Activated naive CD4-positive, alpha-beta T cell treated with anti-CD3 and anti-CD28 coated beads, Interleukin-2, amount 10 ng/mL, durations not matched to agents 7 days and 5 days (primary cell): ENCODE measurements around the gene GAS6.
"Not testable (repeated sequence)": the region's sequence is repeated elsewhere in the genome, so short reads cannot be mapped to it uniquely, and the experiment has no call there.

Source experiments
- CTCF ChIA-PET: fragments of 350-600 bp; sonication (Branson Sonifier 250); formaldehyde crosslinking; loops from one replicate; lab custom pipeline; 2021; ENCODE audit warnings: antibody characterized with exemption; lab: Charles Lee
- DNase-seq: peaks from one replicate; pipeline ENCODE4 v3.0.0-alpha.2; 2020
- H3K27ac Mint-ChIP-seq: one replicate; pipeline ENCODE4 v1.8.0; 2021; ENCODE audit warnings: mild to moderate bottlenecking, moderate library complexity, mixed read lengths
- H3K27me3 Mint-ChIP-seq: one replicate; pipeline ENCODE4 v1.8.0; 2021; ENCODE audit warnings: mild to moderate bottlenecking, mixed read lengths
- H3K36me3 Mint-ChIP-seq: one replicate; pipeline ENCODE4 v1.8.0; 2021; ENCODE audit warnings: mixed read lengths
- H3K4me1 Mint-ChIP-seq: one replicate; pipeline ENCODE4 v1.8.0; 2021; ENCODE audit warnings: mixed read lengths
- H3K4me3 Mint-ChIP-seq: one replicate; pipeline ENCODE4 v1.8.0; 2021; ENCODE audit warnings: mild to moderate bottlenecking, moderate library complexity, mixed read lengths
- H3K9me3 Mint-ChIP-seq: one replicate; pipeline ENCODE4 v1.8.0; 2021; ENCODE audit warnings: mixed read lengths

Gene GAS6

DNA sequence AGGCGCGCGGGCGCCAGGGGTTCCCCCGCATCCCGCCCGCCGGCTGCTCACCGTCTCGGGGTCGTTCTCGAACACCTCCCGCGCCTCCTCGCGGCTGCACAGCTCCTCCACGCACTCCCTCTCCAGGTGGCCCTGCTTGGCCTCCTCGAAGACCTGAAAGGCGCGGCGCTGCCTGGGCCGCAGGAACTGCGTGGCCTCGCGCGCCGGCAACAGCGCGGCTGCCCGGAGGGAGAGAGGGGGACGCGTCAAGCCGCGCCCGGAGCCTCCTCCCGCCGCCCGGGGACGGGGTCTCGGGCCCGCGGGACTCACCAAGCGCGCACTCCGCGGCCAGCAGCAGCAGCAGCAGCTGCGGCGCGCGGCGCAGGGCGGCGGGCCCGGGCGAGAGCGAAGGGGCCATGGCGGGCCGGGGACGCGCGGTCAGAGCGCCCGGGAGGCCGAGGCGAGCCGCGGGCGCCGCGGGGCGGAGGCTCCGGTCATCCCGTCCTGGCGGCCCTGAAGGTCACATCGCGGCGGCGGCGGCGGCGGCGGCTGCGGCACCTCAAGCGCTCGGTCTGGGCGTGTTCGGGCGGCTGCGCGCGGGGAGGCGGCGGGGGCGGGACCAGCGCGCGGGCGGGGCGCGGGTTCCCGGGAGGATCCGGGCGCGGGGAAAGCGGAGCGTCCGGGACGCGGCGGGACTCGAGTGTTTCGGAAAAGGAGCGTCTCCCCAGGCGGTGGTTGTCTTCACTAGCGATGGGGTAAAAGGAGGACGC, at the start of gene GAS6:
TSS of gene GAS6 (minus strand) at position 553 of the 749 bp plus-strand sequence. CDS start at position 397, 156 bp downstream.
- peaks cover 71% of the 10 kb centered on the region for H3K27me3 Mint-ChIP-seq
- CTCF ChIA-PET, result no interaction called here
- H3K36me3 Mint-ChIP-seq, result peaks cover 3% of the 10 kb centered on the region
- H3K9me3 Mint-ChIP-seq, result peaks cover 9% of the 10 kb centered on the region
- peak within 1 kb of the TSS; percentile 68 for H3K4me3 Mint-ChIP-seq
- no peak within 1 kb of the TSS for H3K27ac Mint-ChIP-seq
- H3K4me1 Mint-ChIP-seq, result peaks cover 20% of the 10 kb centered on the region
- DNase-seq, result peak; percentile 46

DNA sequence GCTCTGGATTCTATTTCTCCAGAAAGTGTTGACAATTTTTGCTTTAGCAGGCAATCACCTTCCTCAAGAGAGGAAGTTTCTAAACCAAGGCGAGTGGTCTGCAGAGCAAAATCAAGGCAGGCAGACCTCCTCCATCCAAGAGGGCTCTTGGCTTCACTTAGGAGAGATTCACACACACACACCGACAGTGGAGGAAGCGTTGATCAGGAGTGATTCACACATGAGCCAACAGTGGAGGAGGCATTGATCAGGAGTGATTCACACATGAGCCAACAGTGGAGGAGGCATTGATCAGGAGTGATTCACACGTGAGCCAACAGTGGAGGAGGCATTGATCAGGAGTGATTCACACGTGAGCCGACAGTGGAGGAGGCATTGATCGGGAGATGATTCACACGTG, 49.5 kb upstream of the GAS6 start:
- H3K27ac Mint-ChIP-seq, H3K4me3 Mint-ChIP-seq, H3K36me3 Mint-ChIP-seq, CTCF ChIA-PET, H3K9me3 Mint-ChIP-seq, H3K4me1 Mint-ChIP-seq, DNase-seq: not testable (repeated sequence)
- peaks cover 58% of the 10 kb centered on the region for H3K27me3 Mint-ChIP-seq

DNA sequence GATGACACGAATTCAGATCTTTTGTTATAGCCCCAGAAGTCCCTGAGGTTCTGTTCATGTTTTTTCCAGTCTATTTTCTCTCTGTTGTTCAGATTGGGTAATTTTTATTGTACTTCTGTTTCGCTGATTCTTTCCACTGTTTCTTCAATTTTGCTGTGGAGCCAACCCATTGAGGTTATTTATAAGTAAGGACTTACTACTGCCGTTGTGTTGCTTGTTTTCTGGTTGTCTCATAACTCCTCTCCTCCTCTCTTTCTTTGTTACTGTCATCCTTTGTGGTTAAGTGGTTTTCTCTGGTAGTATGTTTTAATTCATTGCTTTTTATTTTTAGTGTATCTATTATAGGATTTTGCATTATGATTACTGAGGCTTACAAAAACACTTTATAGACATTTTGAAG, 48.7 kb upstream of the GAS6 start:
- Mint-ChIP-seq H3K4me1 (no peaks in the 10 kb centered on the region), H3K36me3 (no peaks in the 10 kb centered on the region), H3K4me3 (no peak overlapping the region), H3K27ac (no peak overlapping the region), H3K9me3 (no peaks in the 10 kb centered on the region), H3K27me3 (peaks cover 62% of the 10 kb centered on the region)
- CTCF ChIA-PET, result no interaction called here
- no peak for DNase-seq

DNA sequence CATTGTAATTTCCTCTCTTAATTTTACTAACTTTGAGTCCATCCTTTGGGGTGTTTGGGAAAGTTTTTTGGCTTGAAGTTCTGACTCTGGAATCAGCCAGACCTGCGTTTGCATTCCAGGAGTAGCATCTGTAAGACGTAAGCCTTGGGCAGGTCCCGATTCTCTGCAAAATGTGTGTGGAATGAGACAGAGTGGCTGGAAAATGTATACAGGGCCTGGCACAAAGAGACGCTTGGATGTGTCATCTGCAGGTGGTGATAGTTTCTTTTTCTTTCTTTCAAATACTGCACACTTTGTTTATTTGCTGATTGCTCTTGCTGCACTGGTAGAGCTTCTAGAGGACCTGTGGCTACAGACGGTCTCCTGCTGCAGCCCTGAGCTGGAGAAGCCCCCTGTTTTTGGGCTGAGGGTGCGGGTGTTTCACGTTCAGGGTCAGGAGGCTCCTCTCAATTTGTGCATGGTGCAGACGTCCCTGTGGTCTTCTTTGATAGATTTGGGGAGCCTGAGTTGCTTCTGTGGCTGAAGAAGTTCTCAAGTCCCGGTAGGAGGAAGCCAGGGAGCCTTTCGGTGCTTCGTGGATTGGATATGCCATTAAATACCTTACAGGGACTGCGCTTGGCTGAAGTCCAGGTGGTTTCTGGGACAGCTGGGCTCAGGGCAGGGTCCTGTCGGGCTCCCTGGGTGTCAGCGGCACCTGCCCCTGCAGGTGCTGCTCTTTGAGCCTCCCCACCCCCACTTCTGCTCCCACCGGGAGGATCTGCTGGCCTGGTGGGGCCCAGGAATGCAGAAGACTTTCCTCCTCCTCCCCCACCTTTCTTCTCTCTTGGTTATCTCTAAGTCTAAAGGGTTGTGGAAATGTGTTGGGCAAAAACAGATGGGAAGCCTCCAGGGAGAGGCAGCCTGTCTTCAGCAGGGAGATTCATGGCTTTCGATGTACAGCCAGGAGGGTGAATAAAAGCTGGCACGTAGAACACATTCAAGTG, 44.0 kb upstream of the GAS6 start:
- no peaks in the 10 kb centered on the region for H3K9me3 Mint-ChIP-seq
- H3K27ac Mint-ChIP-seq, result no peak overlapping the region
- no peak for DNase-seq
- peaks cover 46% of the 10 kb centered on the region for H3K27me3 Mint-ChIP-seq
- CTCF ChIA-PET, result no interaction called here
- H3K4me3 Mint-ChIP-seq, result no peak overlapping the region
- no peaks in the 10 kb centered on the region for H3K36me3 Mint-ChIP-seq
- no peaks in the 10 kb centered on the region for H3K4me1 Mint-ChIP-seq

DNA sequence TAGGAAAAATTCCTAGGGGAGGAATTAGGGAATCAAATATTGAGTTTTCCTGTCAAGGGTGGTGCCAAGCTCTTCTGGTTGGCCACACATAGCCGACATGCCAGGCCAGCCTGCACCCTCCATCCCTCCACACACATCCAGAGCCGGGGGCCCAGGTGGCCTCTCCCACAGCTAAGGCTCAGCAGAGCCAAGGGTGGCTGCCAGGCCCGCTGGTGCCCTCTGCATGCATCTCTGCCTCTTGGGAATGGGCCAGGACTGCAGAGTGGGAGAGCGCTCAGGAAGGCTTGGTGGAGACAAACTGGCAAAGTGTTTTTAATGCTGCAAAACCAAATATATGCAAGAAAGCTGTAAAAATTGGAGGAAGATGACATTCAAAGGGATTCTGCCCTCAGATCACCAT, 42.7 kb upstream of the GAS6 start:
- no peak overlapping the region for H3K4me3 Mint-ChIP-seq
- H3K36me3 Mint-ChIP-seq, result no peaks in the 10 kb centered on the region
- DNase-seq, result no peak
- no peaks in the 10 kb centered on the region for H3K9me3 Mint-ChIP-seq
- H3K4me1 Mint-ChIP-seq, result no peaks in the 10 kb centered on the region
- peaks cover 37% of the 10 kb centered on the region for H3K27me3 Mint-ChIP-seq
- CTCF ChIA-PET, result no interaction called here
- H3K27ac Mint-ChIP-seq, result no peak overlapping the region

DNA sequence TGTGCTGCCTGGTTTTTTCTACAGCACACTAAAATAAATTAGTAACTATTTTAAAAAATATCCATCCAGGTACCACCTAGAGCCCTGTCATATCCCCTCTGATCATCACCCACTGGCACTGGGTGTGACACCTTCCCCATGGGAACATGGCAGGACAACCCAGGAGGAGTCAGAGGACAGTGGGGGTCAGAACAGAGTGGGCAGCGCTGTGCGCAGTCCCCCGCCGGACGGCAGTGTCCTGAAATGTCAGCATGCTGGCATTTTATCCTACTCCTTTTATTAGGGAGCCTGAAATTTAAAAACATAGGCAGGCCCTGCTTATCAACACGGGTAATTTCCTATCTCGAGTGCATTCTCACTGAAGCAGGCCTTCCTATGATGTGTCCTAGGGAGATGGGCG, 42.1 kb upstream of the GAS6 start:
- H3K27me3 Mint-ChIP-seq, result peaks cover 38% of the 10 kb centered on the region
- H3K36me3 Mint-ChIP-seq, result no peaks in the 10 kb centered on the region
- CTCF ChIA-PET, result no interaction called here
- H3K9me3 Mint-ChIP-seq, result no peaks in the 10 kb centered on the region
- H3K4me3 Mint-ChIP-seq, result no peak overlapping the region
- H3K4me1 Mint-ChIP-seq, result no peaks in the 10 kb centered on the region
- H3K27ac Mint-ChIP-seq, result no peak overlapping the region
- DNase-seq, result no peak

DNA sequence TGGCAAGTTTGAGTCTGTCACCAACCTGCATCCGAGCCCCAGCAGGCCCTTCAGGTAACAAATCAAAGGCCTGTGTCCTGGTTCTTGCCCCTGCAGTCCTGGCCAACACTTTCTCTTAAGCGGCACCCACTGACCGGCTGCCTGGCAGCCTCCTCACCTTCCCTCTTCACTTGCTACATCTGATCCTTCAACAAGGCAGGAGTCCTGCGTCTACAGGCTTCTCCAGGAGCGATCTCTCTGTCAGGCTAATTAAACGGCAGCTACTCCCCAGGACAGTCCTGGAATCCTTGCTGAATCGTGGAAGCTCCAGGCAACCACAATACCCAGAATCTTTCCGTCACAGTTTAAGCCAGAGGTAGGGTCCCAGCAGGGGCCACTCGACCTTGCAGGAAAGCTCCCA, 41.1 kb upstream of the GAS6 start:
- no peaks in the 10 kb centered on the region for H3K9me3 Mint-ChIP-seq
- no peaks in the 10 kb centered on the region for H3K4me1 Mint-ChIP-seq
- H3K4me3 Mint-ChIP-seq, result no peak overlapping the region
- H3K27me3 Mint-ChIP-seq, result peaks cover 36% of the 10 kb centered on the region
- CTCF ChIA-PET, result no interaction called here
- no peak overlapping the region for H3K27ac Mint-ChIP-seq
- no peak for DNase-seq
- no peaks in the 10 kb centered on the region for H3K36me3 Mint-ChIP-seq

DNA sequence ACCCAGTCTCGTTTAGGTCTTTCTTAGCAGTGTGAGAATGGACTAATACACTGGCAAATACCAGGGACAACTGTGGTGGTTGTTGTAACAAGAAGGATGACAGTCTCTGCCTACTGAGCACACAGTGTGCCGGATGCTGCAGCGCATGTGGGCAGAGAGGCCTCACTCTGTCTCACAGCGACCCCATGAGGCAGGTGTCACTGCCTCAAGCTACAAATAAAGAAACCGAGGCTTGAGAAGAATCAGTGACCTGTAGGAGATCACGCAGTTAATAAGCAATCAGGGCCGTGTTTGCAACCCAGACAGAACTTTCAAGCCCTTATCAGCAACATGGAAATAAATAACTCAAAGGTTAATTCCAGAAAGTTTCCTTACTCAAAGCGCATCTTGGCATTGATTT, 40.5 kb upstream of the GAS6 start:
- H3K27ac Mint-ChIP-seq, result no peak overlapping the region
- CTCF ChIA-PET, result interaction anchor here (1.3 kb wide), 1 partner anchor 88 kb away, joined by 3 read pairs; no protein-coding TSS in a partner anchor
- no peak overlapping the region for H3K4me3 Mint-ChIP-seq
- no peaks in the 10 kb centered on the region for H3K36me3 Mint-ChIP-seq
- H3K4me1 Mint-ChIP-seq, result no peaks in the 10 kb centered on the region
- peaks cover 31% of the 10 kb centered on the region for H3K27me3 Mint-ChIP-seq
- H3K9me3 Mint-ChIP-seq, result no peaks in the 10 kb centered on the region
- DNase-seq, result peak; percentile 48

DNA sequence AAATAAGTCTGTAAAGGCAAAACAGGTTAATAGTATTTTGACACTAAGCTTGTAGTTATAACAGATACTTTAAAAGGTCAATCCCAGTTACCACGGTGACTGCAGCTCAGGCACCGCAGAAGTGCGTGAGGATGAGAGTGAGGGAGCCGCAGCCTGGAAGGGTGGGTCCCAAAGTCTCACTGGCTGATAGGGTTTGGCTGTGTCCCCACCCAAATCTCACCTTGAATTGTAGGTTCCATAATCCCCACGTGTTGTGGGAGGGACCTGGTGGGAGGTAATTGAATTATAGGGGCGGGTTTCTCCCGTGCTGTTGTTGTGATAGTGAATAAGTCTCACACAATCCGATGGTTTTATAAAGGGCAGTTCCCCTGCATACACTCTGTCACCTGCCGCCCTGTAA, 40.0 kb upstream of the GAS6 start:
- H3K27ac Mint-ChIP-seq, result no peak overlapping the region
- CTCF ChIA-PET, result interaction anchor here (1.3 kb wide), 1 partner anchor 87 kb away, joined by 3 read pairs; no protein-coding TSS in a partner anchor
- DNase-seq, result no peak
- H3K36me3 Mint-ChIP-seq, result no peaks in the 10 kb centered on the region
- H3K4me3 Mint-ChIP-seq, result no peak overlapping the region
- peaks cover 27% of the 10 kb centered on the region for H3K27me3 Mint-ChIP-seq
- no peaks in the 10 kb centered on the region for H3K9me3 Mint-ChIP-seq
- no peaks in the 10 kb centered on the region for H3K4me1 Mint-ChIP-seq

DNA sequence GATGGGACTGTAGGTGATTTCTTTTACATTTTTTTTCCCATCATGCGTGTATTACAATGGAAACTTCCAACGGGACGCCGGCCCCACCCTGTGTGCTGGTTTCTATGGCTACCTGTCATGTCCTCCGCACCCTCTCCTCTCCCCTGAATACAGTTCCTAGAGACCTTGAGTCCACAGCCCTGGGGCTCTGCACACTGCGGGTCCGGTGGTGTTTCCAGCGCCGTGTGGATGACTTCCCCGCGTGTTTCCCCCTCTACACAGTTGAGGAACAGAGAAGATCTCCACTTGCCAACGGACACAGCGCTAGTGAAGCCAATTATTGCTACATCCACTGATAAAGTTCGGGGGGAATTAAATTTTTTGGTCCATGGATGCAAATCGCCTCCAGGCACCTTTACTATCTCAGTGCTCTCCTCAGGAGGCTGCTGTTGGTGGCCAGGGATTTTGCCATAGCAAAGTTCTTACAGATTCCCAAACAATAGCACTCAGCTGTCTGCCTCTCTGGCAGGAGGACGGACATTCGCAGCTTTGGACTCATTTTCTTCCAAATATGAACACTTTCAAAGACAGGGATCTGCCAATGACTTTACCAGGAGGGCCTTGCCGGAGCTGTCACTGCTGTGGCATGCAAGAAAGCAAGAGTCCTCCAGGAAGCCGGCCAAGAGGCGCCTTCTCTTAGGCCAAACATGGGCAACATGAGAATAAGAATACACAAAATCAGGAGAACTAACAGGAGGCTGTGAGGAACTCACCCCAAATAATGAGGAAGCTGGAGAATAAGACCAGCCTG, 39.3 kb upstream of the GAS6 start:
- Mint-ChIP-seq H3K4me3 (no peak overlapping the region), H3K9me3 (no peaks in the 10 kb centered on the region), H3K36me3 (no peaks in the 10 kb centered on the region), H3K27me3 (peaks cover 24% of the 10 kb centered on the region), H3K4me1 (no peaks in the 10 kb centered on the region), H3K27ac (no peak overlapping the region)
- CTCF ChIA-PET, result interaction anchor here (1.3 kb wide), 1 partner anchor 87 kb away, joined by 3 read pairs; no protein-coding TSS in a partner anchor
- no peak for DNase-seq

DNA sequence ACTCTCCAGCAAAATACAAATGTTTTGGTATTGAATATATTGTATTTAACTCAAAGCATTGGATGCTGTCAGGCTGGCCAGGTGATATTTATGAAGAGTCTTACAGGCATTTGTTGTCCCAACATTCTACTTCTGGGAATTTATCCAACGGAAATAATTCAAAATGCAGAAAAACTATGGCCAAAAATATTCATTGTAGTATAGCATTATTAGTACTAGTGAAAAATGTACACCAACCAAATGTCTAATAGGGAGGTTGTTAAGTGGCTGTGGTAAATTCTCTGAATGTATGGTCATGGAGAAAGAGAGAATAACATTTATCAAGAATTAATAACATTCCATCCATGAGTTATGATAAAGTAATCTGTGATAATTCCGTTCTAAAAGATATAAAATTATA, 38.6 kb upstream of the GAS6 start:
- H3K36me3 Mint-ChIP-seq, result no peaks in the 10 kb centered on the region
- H3K27me3 Mint-ChIP-seq, result peaks cover 23% of the 10 kb centered on the region
- H3K4me3 Mint-ChIP-seq, result no peak overlapping the region
- no peaks in the 10 kb centered on the region for H3K4me1 Mint-ChIP-seq
- H3K27ac Mint-ChIP-seq, result no peak overlapping the region
- DNase-seq, result no peak
- no peaks in the 10 kb centered on the region for H3K9me3 Mint-ChIP-seq
- CTCF ChIA-PET, result no interaction called here

DNA sequence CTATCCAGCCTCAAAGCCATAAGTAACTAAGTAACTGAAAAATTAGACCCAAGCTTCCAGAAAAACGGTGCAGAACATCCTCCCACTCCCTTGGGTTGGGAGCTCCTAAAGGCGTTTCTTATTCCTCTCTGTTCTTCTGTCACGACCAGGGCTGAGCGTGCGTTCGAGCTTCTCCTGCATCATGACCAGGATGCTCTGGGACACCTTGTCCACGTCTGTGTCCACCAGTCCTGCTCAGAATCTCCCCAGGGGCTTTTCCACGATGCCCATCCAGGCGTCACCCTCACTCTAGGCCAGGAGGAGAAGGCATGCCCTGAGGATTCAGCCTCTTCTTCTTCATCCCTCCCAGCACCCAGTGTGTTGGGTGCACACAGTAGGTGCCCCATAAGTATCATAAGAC, 37.8 kb upstream of the GAS6 start:
- H3K27me3 Mint-ChIP-seq, result peaks cover 28% of the 10 kb centered on the region
- no peak overlapping the region for H3K4me3 Mint-ChIP-seq
- CTCF ChIA-PET, result no interaction called here
- H3K36me3 Mint-ChIP-seq, result no peaks in the 10 kb centered on the region
- DNase-seq, result no peak
- H3K9me3 Mint-ChIP-seq, result no peaks in the 10 kb centered on the region
- no peaks in the 10 kb centered on the region for H3K4me1 Mint-ChIP-seq
- no peak overlapping the region for H3K27ac Mint-ChIP-seq

DNA sequence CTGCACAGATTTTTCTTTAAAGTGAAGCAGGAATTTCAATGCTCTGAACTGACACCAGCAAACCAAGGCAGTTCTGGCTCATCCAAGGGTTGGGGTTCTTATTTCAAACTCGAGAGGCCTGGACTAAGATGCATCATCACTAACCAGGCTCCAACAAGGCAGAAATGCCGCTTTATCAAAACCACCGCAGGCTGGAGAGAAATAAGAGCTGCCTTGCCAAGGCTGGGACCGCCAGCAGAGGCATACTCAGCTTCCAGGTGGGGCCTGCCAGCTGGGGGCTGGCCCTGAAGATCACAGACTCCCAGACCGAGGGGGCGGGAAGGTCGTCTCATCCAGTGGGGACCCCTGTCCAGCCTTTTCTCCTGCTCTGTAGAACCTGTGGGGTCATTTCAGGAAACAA, 37.4 kb upstream of the GAS6 start:
- H3K36me3 Mint-ChIP-seq, result no peaks in the 10 kb centered on the region
- H3K9me3 Mint-ChIP-seq, result no peaks in the 10 kb centered on the region
- H3K4me3 Mint-ChIP-seq, result no peak overlapping the region
- no peaks in the 10 kb centered on the region for H3K4me1 Mint-ChIP-seq
- CTCF ChIA-PET, result no interaction called here
- no peak overlapping the region for H3K27ac Mint-ChIP-seq
- no peak for DNase-seq
- peaks cover 30% of the 10 kb centered on the region for H3K27me3 Mint-ChIP-seq

DNA sequence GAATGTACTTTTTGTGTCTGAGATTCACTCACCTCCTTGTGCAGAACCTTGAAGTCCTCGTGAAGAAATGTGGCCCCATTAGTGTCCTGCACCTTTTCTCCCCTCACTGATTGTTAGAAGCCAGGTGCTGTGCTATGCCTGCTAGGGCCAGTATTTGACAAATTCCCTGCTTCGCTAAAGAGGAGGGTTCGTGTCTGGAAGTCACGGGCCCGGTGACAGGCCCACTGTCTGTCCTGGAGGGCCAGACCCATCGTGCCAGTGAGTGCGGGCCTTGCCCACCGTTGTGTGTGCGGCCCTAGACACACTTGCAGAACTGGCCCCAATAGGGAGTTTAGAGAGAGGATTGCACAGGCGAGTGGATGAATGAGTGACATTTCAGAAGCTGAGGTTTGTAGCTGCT, 36.8 kb upstream of the GAS6 start:
- Mint-ChIP-seq H3K4me3 (no peak overlapping the region), H3K36me3 (no peaks in the 10 kb centered on the region), H3K27ac (no peak overlapping the region), H3K9me3 (no peaks in the 10 kb centered on the region), H3K27me3 (peaks cover 32% of the 10 kb centered on the region), H3K4me1 (no peaks in the 10 kb centered on the region)
- CTCF ChIA-PET, result no interaction called here
- no peak for DNase-seq
